COLO668 (cell line): ENCODE results near the gene GFPT2.
"Not testable (repeated sequence)": the region's sequence is repeated elsewhere in the genome, so short reads cannot be mapped to it uniquely, and the experiment has no call there.

ENCODE experiments used
- DNase-seq: peaks from one replicate; lab custom pipeline; 2025; ENCODE audit not compliant: unreplicated experiment; lab: John Stamatoyannopoulos, UW

GFPT2 gene

DNA sequence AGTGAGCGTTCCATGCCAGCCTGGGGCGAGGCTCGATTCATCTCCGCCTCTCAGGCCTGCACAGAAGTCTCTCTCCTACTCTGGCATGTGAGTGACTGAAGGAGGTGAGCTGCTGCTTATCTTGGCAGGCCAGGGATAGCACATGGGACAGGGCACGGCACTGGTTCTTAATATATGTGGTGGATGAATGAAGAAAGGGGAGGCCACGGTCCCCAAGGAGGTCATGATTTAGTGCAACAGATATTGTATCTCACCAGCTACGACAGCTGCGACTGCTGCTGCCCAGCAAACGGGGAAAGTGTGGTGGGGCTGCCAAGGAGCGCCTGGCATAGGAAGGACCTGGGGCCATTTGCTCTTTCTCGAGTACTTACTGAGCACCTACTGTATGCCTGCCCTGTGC, 41.9 kb downstream of the GFPT2 start:
- DNase-seq, result no peak

GRCh38 chr5:180306796-180307195, 46.3 kb downstream of the GFPT2 start:
- no peak for DNase-seq

DNA sequence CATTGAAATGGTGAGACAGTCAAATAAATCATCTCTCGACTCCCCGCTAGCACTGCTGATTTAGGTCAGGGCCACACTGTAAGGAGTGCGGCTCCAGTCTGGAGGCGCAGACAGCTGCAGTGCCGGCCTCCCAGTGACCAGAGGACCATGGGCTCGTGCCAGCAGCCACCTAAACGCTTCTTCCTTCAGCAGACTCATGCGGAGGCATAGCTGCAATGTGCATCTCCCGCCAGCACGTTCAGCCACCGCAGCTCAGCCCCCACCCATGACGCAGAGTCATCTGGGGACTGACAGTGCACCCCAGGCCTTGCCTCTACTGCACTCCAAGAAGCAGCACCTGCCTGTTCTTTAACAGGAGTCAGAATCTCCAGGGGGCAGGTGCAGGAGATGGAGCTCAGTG, 47.7 kb downstream of the GFPT2 start:
- DNase-seq, result no peak

DNA sequence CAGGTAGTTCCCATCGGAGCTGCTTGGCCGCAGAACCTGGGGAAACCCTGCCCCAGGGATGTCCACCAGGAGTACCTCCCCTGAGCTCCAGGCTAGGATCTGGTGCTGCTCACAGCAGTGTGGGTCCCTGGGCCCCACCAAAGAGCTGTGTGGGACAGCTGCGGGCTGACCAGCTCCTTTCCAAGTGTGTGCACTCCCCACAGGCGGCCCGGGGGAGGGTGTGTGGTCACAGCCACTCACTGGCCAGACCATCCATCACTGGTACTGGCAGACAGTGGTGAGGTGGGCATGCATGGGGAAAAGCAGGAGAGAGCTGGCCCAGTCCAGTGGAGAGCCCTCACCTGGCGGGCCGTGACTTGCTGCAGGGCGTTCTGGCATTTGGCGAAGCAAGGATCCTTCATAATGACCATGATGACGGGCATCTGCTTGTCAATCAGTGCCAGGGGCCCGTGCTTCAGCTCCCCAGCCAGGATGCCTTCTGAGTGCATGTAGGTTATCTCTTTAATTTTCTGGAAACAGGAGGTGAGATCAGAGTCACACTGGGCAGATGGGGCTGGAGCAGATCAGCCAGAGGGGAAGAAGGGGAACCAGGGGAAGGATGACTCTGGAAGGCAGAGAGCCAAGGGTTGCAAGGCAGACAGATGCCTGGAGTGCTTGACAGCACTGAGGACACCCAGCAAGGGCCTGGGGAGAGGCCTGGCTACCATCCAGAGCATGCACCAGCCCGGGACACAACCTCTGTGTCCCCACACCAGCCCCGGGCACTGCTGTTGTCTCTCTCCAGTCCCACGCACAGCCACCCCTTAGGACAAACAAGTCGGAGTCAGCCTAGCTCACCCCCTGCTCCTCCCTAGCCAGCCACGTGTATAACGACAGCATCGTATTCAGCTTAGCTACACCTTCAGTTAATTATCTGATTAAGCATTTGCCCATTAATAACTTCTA, 48.4 kb downstream of the GFPT2 start:
- no peak for DNase-seq

- DNase-seq, result no peak
Observed at GRCh38 chr5:180304016-180304292, 49.2 kb downstream of the GFPT2 start.

DNA sequence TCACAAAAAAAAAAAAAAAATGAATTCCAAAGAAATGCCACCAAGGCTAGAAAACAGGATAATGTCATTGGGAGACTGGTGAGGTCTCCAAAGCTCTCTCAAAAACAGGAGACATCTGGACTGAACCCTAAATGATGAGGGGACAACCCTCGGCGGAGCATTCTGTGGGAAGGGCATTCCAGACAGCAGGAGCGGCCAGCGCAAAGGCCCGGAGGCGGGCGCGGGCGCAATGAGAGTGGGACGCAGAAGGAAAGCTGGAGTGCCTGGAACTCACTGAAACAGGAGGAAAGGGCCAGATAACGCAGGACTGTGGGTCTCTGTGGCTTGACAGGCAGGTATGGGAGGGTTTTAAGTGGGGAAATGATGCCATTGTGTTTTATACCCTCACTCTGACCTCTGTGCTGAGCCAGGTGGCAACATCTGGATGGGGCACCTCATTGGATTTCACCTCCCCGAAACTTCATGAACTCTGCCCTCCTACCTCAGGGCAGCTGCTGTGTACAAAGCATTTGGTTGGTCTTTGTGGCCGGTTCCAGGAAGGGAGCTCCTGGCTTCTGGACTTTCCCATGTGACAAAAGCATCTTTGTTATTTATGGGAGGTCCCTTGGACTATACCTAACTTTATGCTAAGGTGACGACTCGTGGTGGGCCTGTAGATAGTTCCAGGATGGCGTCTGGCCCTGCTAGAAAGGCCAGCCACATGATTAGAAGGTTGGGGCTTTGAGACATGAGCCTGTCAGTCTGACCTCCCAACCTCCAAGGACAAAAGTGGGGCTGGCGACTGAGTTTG, 49.7 kb downstream of the GFPT2 start:
- no peak for DNase-seq

GRCh38 chr5:180302256-180302655, 50.9 kb downstream of the GFPT2 start:
- DNase-seq, result no peak

GRCh38 chr5:180301253-180301652, 51.9 kb downstream of the GFPT2 start:
- no peak for DNase-seq

DNA sequence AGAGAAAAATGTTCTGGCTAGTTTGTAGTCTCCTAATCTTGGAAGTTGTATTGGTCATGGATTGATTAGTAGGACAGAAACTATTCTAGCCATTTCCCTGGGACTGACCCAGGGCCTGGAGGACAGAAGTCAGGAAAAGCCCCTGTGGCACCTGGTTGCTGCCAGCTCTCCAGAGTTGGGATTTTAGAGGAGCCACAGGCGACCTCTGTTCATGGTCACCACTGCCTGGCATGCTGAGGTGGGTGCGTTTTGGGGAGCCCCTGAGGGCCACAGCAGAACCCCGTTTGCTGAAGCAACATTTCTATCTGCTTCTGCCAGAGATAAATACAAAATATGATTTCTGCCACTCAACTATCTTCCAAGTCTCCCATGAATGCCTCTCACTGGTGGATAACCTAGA, 53.6 kb downstream of the GFPT2 start:
- DNase-seq, result no peak

GRCh38 chr5:180299014-180299413, 54.1 kb downstream of the GFPT2 start:
- not testable (repeated sequence) for DNase-seq

GRCh38 chr5:180297587-180298282, 55.4 kb downstream of the GFPT2 start:
- DNase-seq, result no peak

GRCh38 chr5:180296771-180297170, 56.4 kb downstream of the GFPT2 start:
- no peak for DNase-seq

DNA sequence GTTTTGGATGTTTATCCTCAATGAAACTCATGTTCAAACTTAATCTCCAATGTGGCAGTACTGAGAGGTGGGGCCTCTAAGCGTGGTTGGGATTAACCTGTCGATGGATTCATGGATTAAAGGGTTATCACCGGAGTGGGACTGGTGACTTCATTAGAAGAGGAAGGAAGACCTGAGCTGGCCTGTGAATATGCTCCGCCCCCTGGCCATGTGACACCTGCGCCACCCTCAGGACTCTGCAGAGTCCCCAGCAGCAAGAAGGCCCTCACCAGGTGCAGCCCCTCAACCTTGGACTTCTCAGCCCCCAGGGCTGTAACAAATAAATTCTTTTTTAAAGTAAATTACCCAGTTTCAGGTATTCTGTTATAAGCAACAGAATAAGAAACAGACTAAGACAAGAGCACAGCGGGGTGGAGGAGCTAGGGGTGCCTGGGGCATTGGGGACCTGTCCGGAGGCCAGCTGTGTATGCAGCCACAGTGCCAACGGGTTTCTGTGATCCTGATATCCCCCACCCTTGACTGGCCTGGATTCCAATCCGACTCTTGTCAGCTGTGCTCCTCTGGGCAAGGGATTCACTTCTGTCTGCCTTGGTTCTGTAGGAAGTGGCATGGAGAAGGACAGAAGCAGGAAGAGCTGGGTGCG, 58.1 kb downstream of the GFPT2 start:
- no peak for DNase-seq

- no peak for DNase-seq
Observed at GRCh38 chr5:180294411-180294810, 58.7 kb downstream of the GFPT2 start.

DNA sequence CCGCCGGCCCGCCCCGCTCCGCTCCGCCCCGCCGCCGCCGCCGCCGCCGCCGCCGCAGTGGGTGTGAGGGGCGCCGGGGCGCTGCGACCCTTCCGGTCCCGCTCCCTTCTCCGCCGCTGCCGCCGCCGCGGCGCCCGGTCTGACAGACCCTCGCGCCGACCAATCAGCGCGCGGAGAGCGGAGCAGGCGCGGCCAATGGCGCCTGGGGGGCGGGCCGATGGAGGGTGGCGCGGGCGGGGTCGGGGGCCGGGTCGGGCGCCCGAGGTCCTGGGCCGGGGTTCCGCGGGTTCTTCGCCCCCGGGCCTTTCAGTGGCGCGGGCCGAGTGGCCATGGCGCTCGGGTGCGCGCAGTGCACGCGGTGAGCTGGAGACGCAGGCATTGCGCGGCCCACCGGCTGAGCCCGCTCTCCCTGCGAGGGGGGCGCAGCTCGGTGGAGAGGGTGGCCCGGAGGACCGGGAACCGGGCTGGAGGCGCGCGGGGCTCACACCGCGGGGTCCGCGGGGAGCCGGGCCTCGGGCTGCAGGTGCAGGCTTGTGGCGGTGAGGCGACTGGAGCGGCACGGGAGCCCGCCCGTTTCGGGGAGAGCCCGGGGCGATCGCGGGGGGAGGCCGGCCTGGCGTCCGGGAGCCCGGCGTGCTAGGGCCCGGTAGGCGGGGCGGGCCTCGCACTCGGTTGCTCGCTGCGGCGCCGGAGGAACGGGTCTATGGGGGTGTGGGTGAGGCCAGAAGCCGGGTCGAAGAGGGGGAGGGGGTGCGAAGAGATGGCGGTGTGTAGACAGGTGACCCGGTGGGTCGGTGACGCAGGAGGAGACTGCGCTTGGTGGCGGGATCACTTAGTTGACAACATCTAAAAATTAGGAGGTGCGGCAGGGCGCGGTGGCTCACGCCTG, 60.9 kb downstream of the GFPT2 start, which contains the start of gene MAPK9:
MAPK9 (minus strand) TSS at position 141 of the 889 bp plus-strand sequence. CDS start 11,522 bp downstream, outside the sequence.
- peak; percentile 89 for DNase-seq

GRCh38 chr5:180291234-180291940, 61.7 kb downstream of the GFPT2 start:
- DNase-seq, result peak; percentile 57

DNA sequence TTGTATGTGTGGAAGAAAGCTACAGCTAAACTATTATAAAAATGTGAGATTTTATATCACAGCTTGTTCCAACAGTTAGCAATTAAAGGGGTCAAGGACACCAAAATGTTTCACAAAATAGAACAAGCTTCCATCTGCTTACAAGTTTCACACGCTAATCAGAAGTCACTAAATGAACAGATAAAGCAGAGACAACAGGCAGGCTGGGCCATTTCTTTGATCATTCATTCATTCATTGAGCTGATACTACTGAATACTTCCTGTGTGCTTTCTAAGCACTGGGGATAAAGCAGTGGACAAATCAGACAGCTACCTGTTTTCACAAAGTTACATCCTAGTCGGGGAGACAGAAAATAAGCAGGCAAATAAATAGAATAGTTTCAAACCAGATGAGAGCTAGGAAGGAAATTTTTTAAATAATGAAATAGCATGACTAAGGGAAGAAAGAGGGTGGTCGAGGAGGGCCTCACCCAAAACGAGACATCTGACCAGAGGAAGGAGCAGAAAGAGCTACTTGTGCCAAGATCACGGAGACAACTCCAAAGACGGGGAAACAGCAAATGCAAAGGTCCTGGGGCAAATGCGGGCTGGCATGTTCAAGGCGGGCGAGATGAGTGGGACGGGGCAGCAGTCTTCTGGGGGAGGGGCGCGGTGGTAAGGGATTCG, 62.4 kb downstream of the GFPT2 start:
- DNase-seq, result no peak

GRCh38 chr5:180289966-180290365, 63.2 kb downstream of the GFPT2 start:
- no peak for DNase-seq

- peak; percentile 67 for DNase-seq
Observed at GRCh38 chr5:180289433-180289832, 63.7 kb downstream of the GFPT2 start.
